HCT116 (cell line): ENCODE data around the gene COA3. TPM values are rescaled to one million over a fixed set of nuclear protein-coding genes. Genes with fewer than 3 reads are reported as not detected.

ENCODE experiments used
- ATAC-seq: fragments of 200-7000 bp; cut with Tn5 transposase; 2 replicates; pipeline ENCODE4 v1.9.1; 2020; ENCODE audit warnings: mild to moderate bottlenecking, moderate library complexity
- BruUV-seq: library from RNA; stranded (reverse); fragments of 400-500 nt; replicated peaks from 2 replicates; lab custom pipeline; 2021; lab: Mats Ljungman, UMichigan
- CTCF ChIA-PET: fragments of 300-600 bp; sonication (Branson Sonifier 250); formaldehyde crosslinking; loops from one replicate; lab custom pipeline; 2021; ENCODE audit warnings: antibody characterized with exemption; lab: Charles Lee
- POLR2A ChIA-PET: fragments of 300-600, 350-600 bp; sonication (Branson Sonifier 250); formaldehyde crosslinking; loops from one replicate; lab custom pipeline; 2021; ENCODE audit warnings: antibody characterized with exemption; lab: Charles Lee
- RAD21 ChIA-PET, 2 experiments: fragments of 300-600 bp; sonication (Branson Sonifier 250); formaldehyde crosslinking; loops; one replicate each; lab custom pipeline; 2023; ENCODE audit warnings: low total read pairs in 2 of 2; ENCODE audit not compliant: uncharacterized antibody in 2 of 2, unreplicated experiment in 2 of 2, low non-redundant PET in 1 of 2; lab: Charles Lee
- DNase-seq: peaks from one replicate; pipeline ENCODE4 v3.0.0-alpha.2; 2010; ENCODE audit warnings: low read depth, low spot score
- H2AFZ ChIP-seq: fragments of 200-600 bp; shearing (Covaris generic), sonication (generic); 2 replicates; pipeline ENCODE4 v1.6.1; 2017; ENCODE audit warnings: low read depth, mixed run types, mixed read lengths, antibody characterized with exemption, low read length; ENCODE audit not compliant: poor library complexity, severe bottlenecking
- H3K27ac ChIP-seq: 2 replicates; pipeline ENCODE4 v1.5.1; 2012; ENCODE audit warnings: low read depth, low read length
- H3K27me3 ChIP-seq: fragments of 200-600 bp; sonication (generic); 2 replicates; pipeline ENCODE4 v1.6.1; 2016; ENCODE audit warnings: mixed run types, low read length, mixed read lengths; ENCODE audit not compliant: insufficient read depth
- H3K36me3 ChIP-seq, 2 experiments: fragments of 200-500 bp in 1 of 2; fragments of 200-600 bp in 1 of 2; sonication (Bioruptor generic) in 1 of 2; sonication (generic) in 1 of 2; 2 replicates each; pipeline versions ENCODE4 v1.5.1 to v1.6.1; 2014 to 2016; ENCODE audit warnings: low read length in 2 of 2, inconsistent platforms in 1 of 2, mixed read lengths in 1 of 2, mixed run types in 1 of 2; ENCODE audit not compliant: insufficient read depth in 2 of 2, control insufficient read depth in 1 of 2
- H3K4me1 ChIP-seq, 2 experiments: fragments of 200-600 bp in 1 of 2; sonication (generic) in 1 of 2; 2 replicates each; pipeline versions ENCODE4 v1.5.1 to v1.6.1; 2012 to 2017; ENCODE audit warnings: low read length in 2 of 2, inconsistent platforms in 1 of 2, mild to moderate bottlenecking in 1 of 2, mixed read lengths in 1 of 2, mixed run types in 1 of 2, moderate library complexity in 1 of 2; ENCODE audit not compliant: insufficient read depth in 2 of 2, control insufficient read depth in 1 of 2
- H3K4me2 ChIP-seq: fragments of 200-600 bp; sonication (generic); 2 replicates; pipeline ENCODE4 v1.6.1; 2017; ENCODE audit warnings: mixed run types, low read length, mixed read lengths
- H3K4me3 ChIP-seq, 2 experiments: fragments of 200-600 bp in 1 of 2; sonication (generic) in 1 of 2; replicated peaks in 1 of 2; 2 replicates each; pipeline ENCODE4 v1.5.1; 2011 to 2016; ENCODE audit warnings: low read length in 2 of 2, control low read depth in 1 of 2, low read depth in 1 of 2, mild to moderate bottlenecking in 1 of 2, mixed read lengths in 1 of 2, mixed run types in 1 of 2
- H3K79me2 ChIP-seq: fragments of 200-600 bp; sonication (generic); 2 replicates; pipeline ENCODE4 v1.6.1; 2017; ENCODE audit warnings: mild to moderate bottlenecking, mixed run types, low read length, moderate library complexity, mixed read lengths; ENCODE audit not compliant: insufficient read depth
- H3K9ac ChIP-seq: fragments of 200-600 bp; sonication (generic); 2 replicates; pipeline ENCODE4 v1.6.1; 2016; ENCODE audit warnings: low read length, mixed read lengths
- H3K9me2 ChIP-seq: fragments of 200-600 bp; sonication (generic), shearing (Covaris generic); 2 replicates; pipeline ENCODE4 v1.6.1; 2017; ENCODE audit warnings: mixed run types, mild to moderate bottlenecking, moderate library complexity; ENCODE audit not compliant: insufficient read depth
- H3K9me3 ChIP-seq, 2 experiments: fragments of 200-500 bp in 1 of 2; fragments of 200-600 bp in 1 of 2; sonication (Bioruptor generic) in 1 of 2; sonication (generic) in 1 of 2; 2 replicates each; pipeline ENCODE4 v1.6.1; 2014 to 2017; ENCODE audit warnings: low read length in 2 of 2, mixed read lengths in 2 of 2, inconsistent platforms in 1 of 2, low read depth in 1 of 2, mild to moderate bottlenecking in 1 of 2, mixed run types in 1 of 2, moderate library complexity in 1 of 2; ENCODE audit not compliant: control insufficient read depth in 1 of 2, insufficient read depth in 1 of 2
- H4K20me1 ChIP-seq: fragments of 200-600 bp; sonication (generic), shearing (Covaris generic); 2 replicates; pipeline ENCODE4 v1.6.1; 2017; ENCODE audit warnings: mixed run types, mild to moderate bottlenecking, moderate library complexity; ENCODE audit not compliant: insufficient read depth
- CBX3 ChIP-seq: IDR thresholded peaks from 2 replicates; pipeline ENCODE4 v1.6.1; 2012; ENCODE audit warnings: low read depth
- CEBPB ChIP-seq: IDR thresholded peaks from 2 replicates; pipeline ENCODE4 v1.6.1; 2012; ENCODE audit warnings: low read depth
- EZH2 ChIP-seq: fragments of 200-600 bp; sonication (generic); IDR thresholded peaks from 2 replicates; pipeline ENCODE4 v1.6.1; 2017; ENCODE audit warnings: antibody characterized with exemption, mixed run types
- EZH2phosphoT487 ChIP-seq: fragments of 200-600 bp; IDR thresholded peaks from 2 replicates; pipeline ENCODE4 v1.6.1; 2018; ENCODE audit warnings: antibody characterized with exemption, borderline replicate concordance
- FOSL1 ChIP-seq: IDR thresholded peaks from 2 replicates; pipeline ENCODE4 v1.6.1; 2012; ENCODE audit warnings: low read depth
- POLR2A ChIP-seq: IDR thresholded peaks from 2 replicates; pipeline ENCODE4 v1.7.0; 2011; ENCODE audit warnings: borderline replicate concordance; ENCODE audit not compliant: insufficient read depth, insufficient read length; ENCODE audit errors: extremely low read depth
- POLR2AphosphoS5 ChIP-seq: IDR thresholded peaks from 2 replicates; pipeline ENCODE4 v1.6.1; 2011; ENCODE audit warnings: mild to moderate bottlenecking, low read depth, low read length, moderate library complexity
- RAD21 ChIP-seq: IDR thresholded peaks from 2 replicates; pipeline ENCODE4 v1.6.1; 2012; ENCODE audit warnings: low read depth, mild to moderate bottlenecking
- SP1 ChIP-seq: IDR thresholded peaks from 2 replicates; pipeline ENCODE4 v1.6.1; 2012; ENCODE audit warnings: low read depth
- SRF ChIP-seq: IDR thresholded peaks from 2 replicates; pipeline ENCODE4 v1.6.1; 2012; ENCODE audit warnings: low read depth
- YY1 ChIP-seq: IDR thresholded peaks from 2 replicates; pipeline ENCODE4 v1.6.1; 2011; ENCODE audit warnings: low read length, low read depth, moderate library complexity, mild to moderate bottlenecking; ENCODE audit not compliant: insufficient replicate concordance; ENCODE audit errors: extremely low read depth
- ZFX ChIP-seq: fragments of 450-650 bp; IDR thresholded peaks from 2 replicates; pipeline ENCODE4 v1.6.1; 2017
- ZNF274 ChIP-seq: fragments of 200-500 bp; sonication (Bioruptor generic); IDR thresholded peaks from 2 replicates; pipeline ENCODE4 v1.6.1; 2014; ENCODE audit warnings: mild to moderate bottlenecking, low read depth, low read length, inconsistent platforms
- intact Hi-C: fragments of 100-400 bp; cut with micrococcal nuclease; formaldehyde crosslinking; loops from 2 replicates; pipeline ENCODE4 v1.10.0; 2022
- total RNA-seq: library from RNA; stranded (reverse); gene quantifications from one replicate; pipeline ENCODE4 v1.2.1, GENCODE V29; 2021; ENCODE audit not compliant: unreplicated experiment
- TF ChIP-seq, protein P1 (sequence below): IDR thresholded peaks from 2 replicates; pipeline ENCODE4 v1.6.1; 2012; ENCODE audit warnings: low read depth
- TF ChIP-seq, protein P2 (sequence below): IDR thresholded peaks from 2 replicates; pipeline ENCODE4 v1.6.1; 2011; ENCODE audit warnings: mild to moderate bottlenecking, low read length, moderate library complexity; ENCODE audit not compliant: insufficient replicate concordance; ENCODE audit errors: extremely low read depth

COA3 gene
- total RNA-seq, 1 experiment from 2014 or later: 37.1 TPM

- DNase-seq: no peak
- no peak overlapping the region for H3K27ac ChIP-seq
- no peak overlapping the region for H3K4me3 ChIP-seq
- intact Hi-C loops: no loop called here
- H3K79me2 ChIP-seq: no peaks in the 10 kb centered on the region
- ChIA-PET RAD21 (no interaction called here), POLR2A (no interaction called here), CTCF (no interaction called here)
- peaks cover 3 to 20% of the 10 kb centered on the region in 2 experiments; a peak in 3 of 4 replicates for H3K4me1 ChIP-seq
- TF ChIP-seq POLR2AphosphoS5: no peak
- TF ChIP-seq, protein P1, sequence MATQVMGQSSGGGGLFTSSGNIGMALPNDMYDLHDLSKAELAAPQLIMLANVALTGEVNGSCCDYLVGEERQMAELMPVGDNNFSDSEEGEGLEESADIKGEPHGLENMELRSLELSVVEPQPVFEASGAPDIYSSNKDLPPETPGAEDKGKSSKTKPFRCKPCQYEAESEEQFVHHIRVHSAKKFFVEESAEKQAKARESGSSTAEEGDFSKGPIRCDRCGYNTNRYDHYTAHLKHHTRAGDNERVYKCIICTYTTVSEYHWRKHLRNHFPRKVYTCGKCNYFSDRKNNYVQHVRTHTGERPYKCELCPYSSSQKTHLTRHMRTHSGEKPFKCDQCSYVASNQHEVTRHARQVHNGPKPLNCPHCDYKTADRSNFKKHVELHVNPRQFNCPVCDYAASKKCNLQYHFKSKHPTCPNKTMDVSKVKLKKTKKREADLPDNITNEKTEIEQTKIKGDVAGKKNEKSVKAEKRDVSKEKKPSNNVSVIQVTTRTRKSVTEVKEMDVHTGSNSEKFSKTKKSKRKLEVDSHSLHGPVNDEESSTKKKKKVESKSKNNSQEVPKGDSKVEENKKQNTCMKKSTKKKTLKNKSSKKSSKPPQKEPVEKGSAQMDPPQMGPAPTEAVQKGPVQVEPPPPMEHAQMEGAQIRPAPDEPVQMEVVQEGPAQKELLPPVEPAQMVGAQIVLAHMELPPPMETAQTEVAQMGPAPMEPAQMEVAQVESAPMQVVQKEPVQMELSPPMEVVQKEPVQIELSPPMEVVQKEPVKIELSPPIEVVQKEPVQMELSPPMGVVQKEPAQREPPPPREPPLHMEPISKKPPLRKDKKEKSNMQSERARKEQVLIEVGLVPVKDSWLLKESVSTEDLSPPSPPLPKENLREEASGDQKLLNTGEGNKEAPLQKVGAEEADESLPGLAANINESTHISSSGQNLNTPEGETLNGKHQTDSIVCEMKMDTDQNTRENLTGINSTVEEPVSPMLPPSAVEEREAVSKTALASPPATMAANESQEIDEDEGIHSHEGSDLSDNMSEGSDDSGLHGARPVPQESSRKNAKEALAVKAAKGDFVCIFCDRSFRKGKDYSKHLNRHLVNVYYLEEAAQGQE: no peak
- no peak for TF ChIP-seq EZH2
- no peak for TF ChIP-seq CBX3
- TF ChIP-seq, protein P2, sequence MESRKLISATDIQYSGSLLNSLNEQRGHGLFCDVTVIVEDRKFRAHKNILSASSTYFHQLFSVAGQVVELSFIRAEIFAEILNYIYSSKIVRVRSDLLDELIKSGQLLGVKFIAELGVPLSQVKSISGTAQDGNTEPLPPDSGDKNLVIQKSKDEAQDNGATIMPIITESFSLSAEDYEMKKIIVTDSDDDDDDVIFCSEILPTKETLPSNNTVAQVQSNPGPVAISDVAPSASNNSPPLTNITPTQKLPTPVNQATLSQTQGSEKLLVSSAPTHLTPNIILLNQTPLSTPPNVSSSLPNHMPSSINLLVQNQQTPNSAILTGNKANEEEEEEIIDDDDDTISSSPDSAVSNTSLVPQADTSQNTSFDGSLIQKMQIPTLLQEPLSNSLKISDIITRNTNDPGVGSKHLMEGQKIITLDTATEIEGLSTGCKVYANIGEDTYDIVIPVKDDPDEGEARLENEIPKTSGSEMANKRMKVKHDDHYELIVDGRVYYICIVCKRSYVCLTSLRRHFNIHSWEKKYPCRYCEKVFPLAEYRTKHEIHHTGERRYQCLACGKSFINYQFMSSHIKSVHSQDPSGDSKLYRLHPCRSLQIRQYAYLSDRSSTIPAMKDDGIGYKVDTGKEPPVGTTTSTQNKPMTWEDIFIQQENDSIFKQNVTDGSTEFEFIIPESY: no peak
- no peak for TF ChIP-seq RAD21
- TF ChIP-seq CEBPB: no peak
- TF ChIP-seq EZH2phosphoT487: no peak
- TF ChIP-seq SP1: no peak
- TF ChIP-seq ZNF274: no peak
- TF ChIP-seq POLR2A: no peak
- no peak for TF ChIP-seq ZFX
- no peak for TF ChIP-seq FOSL1
- TF ChIP-seq YY1: no peak
- no peak for TF ChIP-seq SRF
- H4K20me1 ChIP-seq: no peaks in the 10 kb centered on the region
- H3K4me2 ChIP-seq: peak overlapping the region; percentile 59
- no peaks in the 10 kb centered on the region for H3K27me3 ChIP-seq
- no peaks in the 10 kb centered on the region for H3K9me3 ChIP-seq
- peaks cover 10 to 15% of the 10 kb centered on the region in 2 experiments; a peak in 3 of 4 replicates for H3K36me3 ChIP-seq
- no peak overlapping the region for H2AFZ ChIP-seq
- ATAC-seq: no peak
- BruUV-seq: no TSS peak
- H3K9me2 ChIP-seq: no peaks in the 10 kb centered on the region
- peak overlapping the region; percentile 38; the same call in 1 of the 2 replicates for H3K9ac ChIP-seq
These were observed 16.1 kb downstream of the COA3 start for GRCh38 chr17:42782166-42783061.
